CD4-positive, alpha-beta T cell (primary cell): ENCODE measurements around the gene RET. TPM values are rescaled to one million over a fixed set of nuclear protein-coding genes. Genes with fewer than 3 reads are reported as not detected.

ENCODE experiments used
- ATAC-seq: fragments of 200-7000 bp; cut with Tn5 transposase; one replicate; pipeline ENCODE4 v1.10.0; 2022; ENCODE audit warnings: mild to moderate bottlenecking; ENCODE audit not compliant: poor library complexity
- CTCF ChIA-PET: fragments of 350-600 bp; sonication (Branson Sonifier 250); formaldehyde crosslinking; loops from one replicate; lab custom pipeline; 2021; ENCODE audit warnings: antibody characterized with exemption, inconsistent platforms; lab: Charles Lee
- POLR2A ChIA-PET: fragments of 350-600 bp; sonication (Branson Sonifier 250); formaldehyde crosslinking; loops from one replicate; lab custom pipeline; 2021; ENCODE audit warnings: antibody characterized with exemption, inconsistent platforms; lab: Charles Lee
- DNase-seq, 14 experiments: peaks; one replicate each; pipeline ENCODE4 v3.0.0-alpha.2; 2013 to 2020; ENCODE audit warnings: mixed read lengths in 2 of 14
- H3K27ac ChIP-seq, 2 donors: one replicate each; pipeline versions ENCODE4 v1.5.1 to v1.7.0; 2013; ENCODE audit warnings: low read length in 2 of 2, low read depth in 1 of 2, mild to moderate bottlenecking in 1 of 2
- H3K27me3 ChIP-seq, 2 experiments: 1 replicate in 1 of 2; 2 replicates in 1 of 2; pipeline versions ENCODE4 v1.6.1 to v1.7.0; 2013; ENCODE audit warnings: low read length in 2 of 2, control low read depth in 1 of 2, mild to moderate bottlenecking in 1 of 2, moderate library complexity in 1 of 2; ENCODE audit not compliant: insufficient read depth in 2 of 2, control insufficient read depth in 1 of 2
- H3K36me3 ChIP-seq: one replicate; pipeline ENCODE4 v1.6.1; 2013; ENCODE audit warnings: low read length, control low read depth; ENCODE audit not compliant: insufficient read depth
- H3K4me1 ChIP-seq: one replicate; pipeline ENCODE4 v1.6.1; 2013; ENCODE audit warnings: low read length, control low read depth; ENCODE audit not compliant: insufficient read depth
- H3K4me3 ChIP-seq: one replicate; pipeline ENCODE4 v1.5.1; 2013; ENCODE audit warnings: mild to moderate bottlenecking, low read length, moderate library complexity
- H3K9me3 ChIP-seq, 2 experiments: 1 replicate in 1 of 2; 2 replicates in 1 of 2; pipeline versions ENCODE4 v1.6.1 to v1.7.0; 2013; ENCODE audit warnings: low read length in 2 of 2, mild to moderate bottlenecking in 2 of 2, control low read depth in 1 of 2, moderate library complexity in 1 of 2; ENCODE audit not compliant: control insufficient read depth in 1 of 2, insufficient read depth in 1 of 2
- H3K27ac Mint-ChIP-seq: one replicate; pipeline ENCODE4 v1.8.0; 2020; ENCODE audit warnings: mixed read lengths
- H3K27me3 Mint-ChIP-seq: one replicate; pipeline ENCODE4 v1.8.0; 2021; ENCODE audit warnings: mixed read lengths
- H3K36me3 Mint-ChIP-seq: one replicate; pipeline ENCODE4 v1.8.0; 2021; ENCODE audit warnings: low read depth, mixed read lengths
- H3K4me1 Mint-ChIP-seq: one replicate; pipeline ENCODE4 v1.8.0; 2021; ENCODE audit warnings: low read depth, mixed read lengths
- H3K4me3 Mint-ChIP-seq: one replicate; pipeline ENCODE4 v1.8.0; 2020; ENCODE audit warnings: mild to moderate bottlenecking, mixed read lengths
- H3K9me3 Mint-ChIP-seq: one replicate; pipeline ENCODE4 v1.8.0; 2020; ENCODE audit warnings: mixed read lengths
- CTCF ChIP-seq: fragments of 200-600 bp; IDR thresholded peaks from one replicate; pipeline ENCODE4 v1.8.0; 2022; ENCODE audit warnings: antibody characterized with exemption, mild to moderate bottlenecking
- intact Hi-C, 2 experiments: fragments of 100-400 bp; cut with DNase I in 1 of 2; cut with micrococcal nuclease in 1 of 2; formaldehyde crosslinking; loops; one replicate each; pipeline versions ENCODE4 v1.15.1 to v1.9.0; 2023 to 2025; cut with DNase I, micrococcal nuclease
- total RNA-seq, 174 experiments: library from RNA in 2 of 174; stranded (reverse) in 2 of 174; gene quantifications; one replicate each; pipeline ENCODE4 v1.2.3 and lab custom pipeline; 2021 to 2026

Gene RET
- total RNA-seq, 2 experiments from 2014 or later: not detected

- DNase-seq (no peak), ATAC-seq (no peak)
- ChIA-PET POLR2A (no interaction called here), CTCF (no interaction called here)
- no peak overlapping the region for H3K27ac ChIP-seq
- no peak overlapping the region for H3K4me3 ChIP-seq
- H3K9me3 Mint-ChIP-seq: no peaks in the 10 kb centered on the region
- no peaks in the 10 kb centered on the region for H3K36me3 Mint-ChIP-seq
- no peaks in the 10 kb centered on the region for H3K27me3 Mint-ChIP-seq
- H3K27ac Mint-ChIP-seq: no peak overlapping the region
- no peaks in the 10 kb centered on the region for H3K9me3 ChIP-seq
- intact Hi-C loops: loop anchor here in 1 of 2 experiments (10.0 kb wide), 4 partner anchors 196 to 1824 kb away; partner anchors contain the start of genes RASSF4 and ZNF239
- H3K36me3 ChIP-seq: no peaks in the 10 kb centered on the region
- TF ChIP-seq CTCF: no peak
- peaks cover 4% of the 10 kb centered on the region for H3K4me1 Mint-ChIP-seq
- no peak overlapping the region for H3K4me3 Mint-ChIP-seq
- H3K27me3 ChIP-seq: no peaks in the 10 kb centered on the region
- H3K4me1 ChIP-seq: peaks cover 25% of the 10 kb centered on the region
Observed at GRCh38 chr10:43130770-43131171, 53.9 kb downstream of the RET start.

DNA sequence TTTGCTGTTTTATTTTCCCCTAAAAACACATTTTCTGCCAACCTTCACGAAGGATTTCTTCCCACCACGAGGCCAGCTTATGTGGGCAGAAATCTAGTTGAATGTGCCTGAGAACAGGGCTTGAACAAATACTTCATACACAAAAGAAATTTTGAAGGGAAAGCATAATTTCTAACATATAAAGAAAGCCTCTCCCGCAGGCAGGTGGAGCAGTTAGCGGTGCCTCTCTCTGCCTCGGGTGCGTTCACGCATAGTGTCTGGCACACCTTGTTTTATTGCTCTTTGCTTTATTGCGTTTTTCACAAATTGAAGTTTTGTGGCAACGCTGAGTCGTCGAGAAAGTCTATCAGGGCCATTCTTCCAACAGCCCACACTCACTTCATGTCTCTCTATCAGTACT, 54.4 kb downstream of the RET start:
- peaks cover 20% of the 10 kb centered on the region for H3K4me1 ChIP-seq
- no peak for DNase-seq
- H3K36me3 Mint-ChIP-seq: no peaks in the 10 kb centered on the region
- no peak overlapping the region for H3K27ac Mint-ChIP-seq
- H3K9me3 ChIP-seq: no peaks in the 10 kb centered on the region
- POLR2A ChIA-PET: no interaction called here
- H3K36me3 ChIP-seq: no peaks in the 10 kb centered on the region
- no peak overlapping the region for H3K4me3 Mint-ChIP-seq
- H3K27me3 ChIP-seq: no peaks in the 10 kb centered on the region
- TF ChIP-seq CTCF: no peak
- no peaks in the 10 kb centered on the region for H3K27me3 Mint-ChIP-seq
- CTCF ChIA-PET: no interaction called here
- no peak overlapping the region for H3K4me3 ChIP-seq
- no peak overlapping the region for H3K27ac ChIP-seq
- peaks cover 9% of the 10 kb centered on the region for H3K4me1 Mint-ChIP-seq
- ATAC-seq: no peak
- intact Hi-C loops: loop anchor here in 1 of 2 experiments (10.0 kb wide), 4 partner anchors 196 to 1824 kb away; partner anchors contain the start of genes RASSF4 and ZNF239
- H3K9me3 Mint-ChIP-seq: no peaks in the 10 kb centered on the region

GRCh38 chr10:43131906-43132305, 55.0 kb downstream of the RET start:
- no peak overlapping the region for H3K27ac Mint-ChIP-seq
- no peak overlapping the region for H3K4me3 ChIP-seq
- DNase-seq: no peak
- intact Hi-C loops: loop anchor here in 1 of 2 experiments (10.0 kb wide), 4 partner anchors 197 to 1823 kb away; partner anchors contain the start of genes RASSF4 and ZNF239
- H3K4me1 ChIP-seq: peaks cover 16% of the 10 kb centered on the region
- ChIA-PET POLR2A (interaction anchor here (1.0 kb wide), 1 partner anchor 10 kb away, joined by 3 read pairs; no protein-coding TSS in a partner anchor), CTCF (no interaction called here)
- H3K36me3 ChIP-seq: no peaks in the 10 kb centered on the region
- no peaks in the 10 kb centered on the region for H3K36me3 Mint-ChIP-seq
- TF ChIP-seq CTCF: no peak
- H3K9me3 ChIP-seq: no peaks in the 10 kb centered on the region
- H3K9me3 Mint-ChIP-seq: no peaks in the 10 kb centered on the region
- no peak overlapping the region for H3K4me3 Mint-ChIP-seq
- ATAC-seq: no peak
- H3K4me1 Mint-ChIP-seq: peaks cover 8% of the 10 kb centered on the region
- H3K27me3 ChIP-seq: no peaks in the 10 kb centered on the region
- no peaks in the 10 kb centered on the region for H3K27me3 Mint-ChIP-seq
- no peak overlapping the region for H3K27ac ChIP-seq
